Measurements from ENCODE around the gene SHROOM4.

- TF ChIP-seq CTCF (IDR thresholded peaks at IDR 0.05; ENCODE audit: low read depth, low read length, poor library complexity, severe bottlenecking), result no peak
- no peak for TF ChIP-seq EZH2phosphoT487 (IDR thresholded peaks at IDR 0.05; ENCODE audit: borderline replicate concordance, low read length)
Observed at GRCh38 chrX:50581405-50581804, 232.6 kb downstream of the SHROOM4 start.

Data from DOHH2 (cell line).